SK-N-SH (cell line): ENCODE measurements around the gene TMPRSS11A. TPM values are rescaled to one million over a fixed set of nuclear protein-coding genes. Genes with fewer than 3 reads are reported as not detected.

Source experiments
- CTCF ChIA-PET: fragments of 300-600, 350-600 bp; formaldehyde crosslinking; extraction: SDS; loops from one replicate; lab custom pipeline; 2021; lab: Yijun Ruan, JAX
- POLR2A ChIA-PET: fragments of 350-600 bp; sonication (Branson Sonifier 250); formaldehyde crosslinking; extraction: SDS; loops from one replicate; lab custom pipeline; 2020; ENCODE audit warnings: antibody characterized with exemption, inconsistent platforms; lab: Yijun Ruan, JAX
- DNase-seq: peaks from one replicate; pipeline ENCODE4 v3.0.0; 2012
- H2AFZ ChIP-seq: fragments of 200-600 bp; sonication (generic); 2 replicates; pipeline ENCODE4 v1.8.1; 2016; ENCODE audit warnings: antibody characterized with exemption, mild to moderate bottlenecking, low read depth
- H3F3A ChIP-seq: fragments of 200-600 bp; sonication (generic); replicated peaks from 2 replicates; pipeline ENCODE3; 2016; ENCODE audit warnings: antibody characterized with exemption, mild to moderate bottlenecking; ENCODE audit not compliant: insufficient read depth
- H3K27ac ChIP-seq, 2 experiments: fragments of 200-500 bp in 1 of 2; fragments of 200-600 bp in 1 of 2; sonication (Bioruptor generic) in 1 of 2; sonication (generic), shearing (Covaris generic) in 1 of 2; 2 replicates each; pipeline versions ENCODE4 v1.5.1 to v1.6.1; 2014 to 2016; ENCODE audit warnings: low read depth in 2 of 2, inconsistent platforms in 1 of 2, low read length in 1 of 2, mild to moderate bottlenecking in 1 of 2, mixed read lengths in 1 of 2
- H3K27me3 ChIP-seq: fragments of 200-600 bp; sonication (generic), shearing (Covaris generic); 2 replicates; pipeline ENCODE4 v1.6.1; 2016; ENCODE audit warnings: mixed run types; ENCODE audit not compliant: insufficient read depth
- H3K36me3 ChIP-seq, 2 experiments: fragments of 200-500 bp in 1 of 2; fragments of 200-600 bp in 1 of 2; sonication (Bioruptor generic) in 1 of 2; sonication (generic) in 1 of 2; replicated peaks in 1 of 2; 2 replicates each; pipeline versions ENCODE3 to v1.5.1; 2014 to 2016; ENCODE audit warnings: low read length in 1 of 2, mild to moderate bottlenecking in 1 of 2; ENCODE audit not compliant: insufficient read depth in 2 of 2, control insufficient read depth in 1 of 2
- H3K4me1 ChIP-seq, 2 experiments: fragments of 200-500 bp in 1 of 2; fragments of 200-600 bp in 1 of 2; sonication (Bioruptor generic) in 1 of 2; sonication (generic), shearing (Covaris generic) in 1 of 2; 2 replicates each; pipeline versions ENCODE4 v1.5.1 to v1.6.1; 2014 to 2016; ENCODE audit warnings: low read depth in 1 of 2, low read length in 1 of 2, mixed run types in 1 of 2; ENCODE audit not compliant: insufficient read depth in 2 of 2, control insufficient read depth in 1 of 2
- H3K4me2 ChIP-seq: fragments of 200-600 bp; sonication (generic), shearing (Covaris generic); 2 replicates; pipeline ENCODE4 v1.6.1; 2017; ENCODE audit warnings: mixed run types
- H3K4me3 ChIP-seq, 2 experiments: fragments of 200-500 bp in 1 of 2; fragments of 200-600 bp in 1 of 2; sonication (Bioruptor generic) in 1 of 2; sonication (generic), shearing (Covaris generic) in 1 of 2; 2 replicates each; pipeline versions ENCODE4 v1.5.1 to v1.8.1; 2014 to 2016; ENCODE audit warnings: low read depth in 2 of 2, inconsistent platforms in 1 of 2, low read length in 1 of 2, mild to moderate bottlenecking in 1 of 2, mixed read lengths in 1 of 2, moderate library complexity in 1 of 2
- H3K79me2 ChIP-seq: fragments of 200-600 bp; sonication (generic); 2 replicates; pipeline ENCODE4 v1.8.1; 2017; ENCODE audit warnings: mild to moderate bottlenecking; ENCODE audit not compliant: insufficient read depth
- H3K9ac ChIP-seq: fragments of 200-600 bp; sonication (generic); 2 replicates; pipeline ENCODE4 v1.6.1; 2017; ENCODE audit warnings: mixed run types
- H3K9me2 ChIP-seq: fragments of 200-600 bp; sonication (generic); 2 replicates; pipeline ENCODE4 v1.6.1; 2017; ENCODE audit warnings: mixed run types
- H3K9me3 ChIP-seq: fragments of 200-600 bp; sonication (generic); 2 replicates; pipeline ENCODE4 v1.6.1; 2017; ENCODE audit warnings: mixed run types, mild to moderate bottlenecking, moderate library complexity
- H4K20me1 ChIP-seq: fragments of 200-600 bp; sonication (generic); 2 replicates; pipeline ENCODE4 v1.6.1; 2017; ENCODE audit warnings: mild to moderate bottlenecking, mixed run types; ENCODE audit not compliant: insufficient read depth
- CHD2 ChIP-seq: fragments of 150-350 bp; IDR thresholded peaks from 2 replicates; pipeline ENCODE4 v1.6.1; 2018; ENCODE audit warnings: low read length; ENCODE audit not compliant: partially characterized antibody
- ELF1 ChIP-seq: IDR thresholded peaks from 2 replicates; pipeline ENCODE4 v1.4.0; 2012
- EZH2phosphoT487 ChIP-seq: fragments of 200-600 bp; sonication (generic); IDR thresholded peaks from 2 replicates; pipeline ENCODE4 v1.6.1; 2017; ENCODE audit warnings: low read depth, mixed run types, mild to moderate bottlenecking, antibody characterized with exemption, moderate library complexity, borderline replicate concordance
- FOSL2 ChIP-seq: IDR thresholded peaks from 2 replicates; pipeline ENCODE4 v1.4.0; 2012; ENCODE audit warnings: low read depth, mild to moderate bottlenecking, moderate library complexity, borderline replicate concordance
- FOXJ3 ChIP-seq: sonication (generic); formaldehyde crosslinking; IDR thresholded peaks from 2 replicates; pipeline ENCODE4 v1.5.1; 2020; ENCODE audit warnings: mild to moderate bottlenecking, missing genetic modification reagents
- GABPA ChIP-seq: IDR thresholded peaks from 2 replicates; pipeline ENCODE4 v1.4.0; 2012; ENCODE audit warnings: low read depth, mild to moderate bottlenecking
- MXI1 ChIP-seq: IDR thresholded peaks from 2 replicates; pipeline ENCODE4 v1.6.1; 2012; ENCODE audit warnings: mild to moderate bottlenecking, low read depth, low read length, improper control_type of control experiment
- NFIC ChIP-seq: IDR thresholded peaks from 2 replicates; pipeline ENCODE4 v1.4.0; 2012; ENCODE audit warnings: borderline replicate concordance
- NRF1 ChIP-seq: IDR thresholded peaks from 2 replicates; pipeline ENCODE4 v1.6.1; 2012; ENCODE audit warnings: low read depth, mild to moderate bottlenecking, low read length
- POLR2AphosphoS5 ChIP-seq: IDR thresholded peaks from 2 replicates; pipeline ENCODE4 v1.6.1; 2012; ENCODE audit warnings: low read depth, low read length
- RAD21 ChIP-seq: IDR thresholded peaks from 2 replicates; pipeline ENCODE4 v1.6.1; 2012; ENCODE audit warnings: mild to moderate bottlenecking, low read length
- RCOR1 ChIP-seq: fragments of 150-350 bp; IDR thresholded peaks from 2 replicates; pipeline ENCODE4 v1.6.1; 2017; ENCODE audit warnings: antibody characterized with exemption, low read length
- RXRA ChIP-seq: IDR thresholded peaks from 2 replicates; pipeline ENCODE4 v1.4.0; 2012; ENCODE audit warnings: low read depth, mild to moderate bottlenecking, borderline replicate concordance
- TAF1 ChIP-seq: IDR thresholded peaks from 2 replicates; pipeline ENCODE4 v1.6.1; 2012; ENCODE audit warnings: low read depth, mild to moderate bottlenecking, low read length, moderate library complexity, borderline replicate concordance
- TCF12 ChIP-seq: IDR thresholded peaks from 2 replicates; pipeline ENCODE4 v1.4.0; 2012
- WGBS: methylation state at CpG from one replicate; pipeline ENCODE4 v1.1.6; 2017; ENCODE audit warnings: low lambda C conversion rate; 5-methylcytosine and 5-hydroxymethylcytosine counted together
- polyA plus RNA-seq, 3 experiments: library from polyadenylated mRNA; depleted of rRNA; stranded (reverse); fragments of >200 nt; gene quantifications; 2 replicates each; pipeline ENCODE4 v1.2.3, GENCODE V29; 2012
- TF ChIP-seq, protein P1 (sequence below): fragments of 150-350 bp; IDR thresholded peaks from 2 replicates; pipeline ENCODE4 v1.6.1; 2016; ENCODE audit warnings: mild to moderate bottlenecking, low read depth, low read length
- TF ChIP-seq, protein P2 (sequence below): IDR thresholded peaks from 2 replicates; pipeline ENCODE4 v1.6.1; 2012; ENCODE audit warnings: mild to moderate bottlenecking, low read depth, low read length, moderate library complexity
- TF ChIP-seq, protein P3 (sequence below): IDR thresholded peaks from 2 replicates; pipeline ENCODE4 v1.4.0; 2012; ENCODE audit warnings: low read depth
- TF ChIP-seq, protein P4 (sequence below): IDR thresholded peaks from 2 replicates; pipeline ENCODE4; 2012

Gene TMPRSS11A
- polyA plus RNA-seq, 1 of the 3 experiments (the other 2 are of a cell fraction), result not detected

DNA sequence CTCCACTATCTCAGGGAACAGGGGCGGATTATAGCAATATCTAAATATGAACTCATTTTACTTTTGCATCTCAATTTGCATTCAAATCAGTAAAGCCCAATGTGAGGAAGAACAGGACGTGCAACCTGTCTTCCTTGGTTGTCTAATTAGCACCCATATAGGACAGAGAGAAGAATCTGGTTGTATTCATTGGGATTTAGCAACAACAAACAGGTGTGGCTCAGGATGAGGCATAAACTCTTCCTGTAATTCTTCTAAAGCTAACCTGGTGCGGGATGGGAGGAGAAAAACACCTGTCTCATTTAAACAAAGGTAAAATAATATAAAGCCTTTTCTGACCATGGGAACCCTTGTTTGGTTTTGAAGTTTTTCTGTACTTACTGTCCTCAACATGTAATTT is 22.2 kb downstream of the TMPRSS11A start:
- Histone ChIP-seq H3K4me3 (no peak overlapping the region), H3K9me3 (no peaks in the 10 kb centered on the region)
- CTCF ChIA-PET, result no interaction called here

DNA sequence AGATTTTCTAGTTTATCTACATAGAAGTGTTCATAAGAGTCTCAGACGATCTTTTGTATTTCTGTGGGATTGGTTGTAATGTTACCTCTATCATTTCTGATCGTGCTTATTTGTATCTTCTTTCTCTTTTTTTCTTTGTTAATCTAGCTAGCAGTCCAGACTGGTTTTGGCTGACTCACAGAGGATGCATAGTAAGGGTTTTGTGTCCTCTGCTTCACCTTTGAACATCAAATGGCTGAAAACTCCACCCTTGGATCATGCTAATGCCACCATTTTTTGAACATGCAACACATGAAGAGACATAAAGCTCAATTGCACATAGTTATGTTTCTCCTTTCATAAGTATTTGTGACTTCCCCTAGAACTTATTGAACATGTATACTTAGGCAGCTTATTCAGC is 22.8 kb downstream of the TMPRSS11A start:
- no peak for DNase-seq
- H2AFZ ChIP-seq, result no peak overlapping the region
- H3K27ac ChIP-seq, result no peak overlapping the region
- ChIA-PET POLR2A (no interaction called here), CTCF (no interaction called here)
- 28% methylated on average over 2 of the region's 2 CpGs for WGBS
- no peaks in the 10 kb centered on the region for H3K4me1 ChIP-seq
- H3K9me2 ChIP-seq, result no peaks in the 10 kb centered on the region
- H3K9me3 ChIP-seq, result no peaks in the 10 kb centered on the region
- no peaks in the 10 kb centered on the region for H3K79me2 ChIP-seq
- no peak overlapping the region for H3K9ac ChIP-seq
- H3K4me3 ChIP-seq, result no peak overlapping the region
- H3F3A ChIP-seq, result no peaks in the 10 kb centered on the region
- no peaks in the 10 kb centered on the region for H3K36me3 ChIP-seq
- TF ChIP-seq, protein P1, sequence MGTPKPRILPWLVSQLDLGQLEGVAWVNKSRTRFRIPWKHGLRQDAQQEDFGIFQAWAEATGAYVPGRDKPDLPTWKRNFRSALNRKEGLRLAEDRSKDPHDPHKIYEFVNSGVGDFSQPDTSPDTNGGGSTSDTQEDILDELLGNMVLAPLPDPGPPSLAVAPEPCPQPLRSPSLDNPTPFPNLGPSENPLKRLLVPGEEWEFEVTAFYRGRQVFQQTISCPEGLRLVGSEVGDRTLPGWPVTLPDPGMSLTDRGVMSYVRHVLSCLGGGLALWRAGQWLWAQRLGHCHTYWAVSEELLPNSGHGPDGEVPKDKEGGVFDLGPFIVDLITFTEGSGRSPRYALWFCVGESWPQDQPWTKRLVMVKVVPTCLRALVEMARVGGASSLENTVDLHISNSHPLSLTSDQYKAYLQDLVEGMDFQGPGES, result no peak
- TF ChIP-seq CHD2 (no peak), EZH2phosphoT487 (no peak), TCF12 (no peak), GABPA (no peak), RXRA (no peak)
- TF ChIP-seq, protein P2, sequence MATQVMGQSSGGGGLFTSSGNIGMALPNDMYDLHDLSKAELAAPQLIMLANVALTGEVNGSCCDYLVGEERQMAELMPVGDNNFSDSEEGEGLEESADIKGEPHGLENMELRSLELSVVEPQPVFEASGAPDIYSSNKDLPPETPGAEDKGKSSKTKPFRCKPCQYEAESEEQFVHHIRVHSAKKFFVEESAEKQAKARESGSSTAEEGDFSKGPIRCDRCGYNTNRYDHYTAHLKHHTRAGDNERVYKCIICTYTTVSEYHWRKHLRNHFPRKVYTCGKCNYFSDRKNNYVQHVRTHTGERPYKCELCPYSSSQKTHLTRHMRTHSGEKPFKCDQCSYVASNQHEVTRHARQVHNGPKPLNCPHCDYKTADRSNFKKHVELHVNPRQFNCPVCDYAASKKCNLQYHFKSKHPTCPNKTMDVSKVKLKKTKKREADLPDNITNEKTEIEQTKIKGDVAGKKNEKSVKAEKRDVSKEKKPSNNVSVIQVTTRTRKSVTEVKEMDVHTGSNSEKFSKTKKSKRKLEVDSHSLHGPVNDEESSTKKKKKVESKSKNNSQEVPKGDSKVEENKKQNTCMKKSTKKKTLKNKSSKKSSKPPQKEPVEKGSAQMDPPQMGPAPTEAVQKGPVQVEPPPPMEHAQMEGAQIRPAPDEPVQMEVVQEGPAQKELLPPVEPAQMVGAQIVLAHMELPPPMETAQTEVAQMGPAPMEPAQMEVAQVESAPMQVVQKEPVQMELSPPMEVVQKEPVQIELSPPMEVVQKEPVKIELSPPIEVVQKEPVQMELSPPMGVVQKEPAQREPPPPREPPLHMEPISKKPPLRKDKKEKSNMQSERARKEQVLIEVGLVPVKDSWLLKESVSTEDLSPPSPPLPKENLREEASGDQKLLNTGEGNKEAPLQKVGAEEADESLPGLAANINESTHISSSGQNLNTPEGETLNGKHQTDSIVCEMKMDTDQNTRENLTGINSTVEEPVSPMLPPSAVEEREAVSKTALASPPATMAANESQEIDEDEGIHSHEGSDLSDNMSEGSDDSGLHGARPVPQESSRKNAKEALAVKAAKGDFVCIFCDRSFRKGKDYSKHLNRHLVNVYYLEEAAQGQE, result no peak
- H3K4me2 ChIP-seq, result no peak overlapping the region
- H4K20me1 ChIP-seq, result no peaks in the 10 kb centered on the region
- no peaks in the 10 kb centered on the region for H3K27me3 ChIP-seq

More for the DNA sequence above, 22.2 kb downstream of the TMPRSS11A start:
- Histone ChIP-seq H2AFZ (no peak overlapping the region), H3K27ac (no peak overlapping the region), H3K79me2 (no peaks in the 10 kb centered on the region), H3F3A (no peaks in the 10 kb centered on the region), H3K4me1 (no peaks in the 10 kb centered on the region), H3K9ac (no peak overlapping the region), H3K4me2 (no peak overlapping the region), H4K20me1 (no peaks in the 10 kb centered on the region), H3K36me3 (no peaks in the 10 kb centered on the region), H3K9me2 (no peaks in the 10 kb centered on the region), H3K27me3 (no peaks in the 10 kb centered on the region)
- POLR2A ChIA-PET, result no interaction called here
- WGBS, result 29% methylated on average over 3 of the region's 3 CpGs
- no peak for TF ChIP-seq NFIC
- no peak for TF ChIP-seq CHD2
- TF ChIP-seq POLR2AphosphoS5, result no peak
- no peak for TF ChIP-seq RAD21
- no peak for TF ChIP-seq FOXJ3 (CRISPR knock-in tag)
- no peak for TF ChIP-seq FOSL2
- no peak for TF ChIP-seq ELF1
- TF ChIP-seq EZH2phosphoT487, result no peak
- no peak for TF ChIP-seq RCOR1
- TF ChIP-seq MXI1, result no peak
- TF ChIP-seq, protein P1, result no peak
- TF ChIP-seq TAF1, result no peak
- no peak for TF ChIP-seq NRF1
- TF ChIP-seq, protein P3, sequence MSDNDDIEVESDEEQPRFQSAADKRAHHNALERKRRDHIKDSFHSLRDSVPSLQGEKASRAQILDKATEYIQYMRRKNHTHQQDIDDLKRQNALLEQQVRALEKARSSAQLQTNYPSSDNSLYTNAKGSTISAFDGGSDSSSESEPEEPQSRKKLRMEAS, result no peak
- TF ChIP-seq, protein P4, sequence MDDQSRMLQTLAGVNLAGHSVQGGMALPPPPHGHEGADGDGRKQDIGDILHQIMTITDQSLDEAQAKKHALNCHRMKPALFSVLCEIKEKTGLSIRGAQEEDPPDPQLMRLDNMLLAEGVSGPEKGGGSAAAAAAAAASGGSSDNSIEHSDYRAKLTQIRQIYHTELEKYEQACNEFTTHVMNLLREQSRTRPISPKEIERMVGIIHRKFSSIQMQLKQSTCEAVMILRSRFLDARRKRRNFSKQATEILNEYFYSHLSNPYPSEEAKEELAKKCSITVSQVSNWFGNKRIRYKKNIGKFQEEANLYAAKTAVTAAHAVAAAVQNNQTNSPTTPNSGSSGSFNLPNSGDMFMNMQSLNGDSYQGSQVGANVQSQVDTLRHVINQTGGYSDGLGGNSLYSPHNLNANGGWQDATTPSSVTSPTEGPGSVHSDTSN, result no peak
- DNase-seq, result no peak
